ENCODE data around the gene PIP4P1. TPM values are rescaled to one million over a fixed set of nuclear protein-coding genes. Genes with fewer than 3 reads are reported as not detected.

The PIP4P1 gene
- polyA plus RNA-seq, 2 of the 4 experiments (the other 2 are of a cell fraction), result 30.4 to 35.8 TPM

DNA sequence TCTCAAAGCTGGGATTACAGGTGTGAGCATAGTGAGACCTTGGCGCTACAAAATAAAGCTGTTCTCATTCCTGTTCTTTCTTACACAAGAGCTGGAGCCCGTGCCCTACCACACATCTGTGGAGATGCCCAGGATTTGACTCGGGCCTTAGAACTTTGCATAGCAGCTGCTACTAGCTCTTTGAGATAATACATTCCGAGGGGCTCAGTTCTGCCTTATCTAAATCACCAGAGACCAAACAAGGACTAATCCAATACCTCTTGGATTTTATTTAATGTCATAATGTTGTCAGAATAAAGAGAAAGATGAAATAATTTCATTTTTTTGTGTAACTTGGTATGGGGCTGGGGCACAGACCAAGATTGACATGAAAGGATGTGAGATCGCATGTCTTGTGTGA is 15.5 kb upstream of the PIP4P1 start (continued):
- TF ChIP-seq PBX3 (IDR thresholded peaks at IDR 0.05) (no peak), JUN (IDR thresholded peaks at IDR 0.05) (no peak), MAX (IDR thresholded peaks at IDR 0.05) (no peak), ZFP36 (IDR thresholded peaks at IDR 0.05; ENCODE audit: borderline replicate concordance, partially characterized antibody) (no peak), JUNB (IDR thresholded peaks at IDR 0.05) (no peak), ZC3H11A (IDR thresholded peaks at IDR 0.05) (no peak), RNF2 (IDR thresholded peaks at IDR 0.05; ENCODE audit: borderline replicate concordance, low read depth) (no peak), RCOR1 (IDR thresholded peaks at IDR 0.05; ENCODE audit: low read depth, low read length) (no peak)

- H3K4me2 ChIP-seq, result peak overlapping the region; percentile 83; the same call in 2 of the 3 replicates
Observed at GRCh38 chr14:20472536-20473169, 11.4 kb upstream of the PIP4P1 start.

GRCh38 chr14:20470603-20470901 is 9.3 kb upstream of the PIP4P1 start:
- CTCF ChIA-PET, result no interaction called here
- FAIRE-seq (no peak), DNase-seq (ENCODE audit: low read depth in 1 of 2, low spot score in 1 of 2) (peak in 1 of 2 experiments; percentile 38), ATAC-seq (peak in 1 of 2 experiments; percentile 2; a peak in 2 of 6 replicates)
- Histone ChIP-seq H3K4me2 (peak overlapping the region; percentile 83), H3K4me3 (peak overlapping the region; percentile 72), H3K4me1 (peaks cover 27% of the 10 kb centered on the region), H3K27ac (peak overlapping the region; percentile 80 to 95), H3K9me3 (no peaks in the 10 kb centered on the region)
- POLR2A ChIA-PET, result interaction anchor here (1.0 to 2.4 kb wide), 7 partner anchors 8 to 214 kb away, joined by 3 to 38 read pairs (median 8); partner anchors contain the start of genes APEX1, OSGEP, PARP2 and PIP4P1
- TF ChIP-seq RFX5 (IDR thresholded peaks at IDR 0.05) (no peak), GATA3 (IDR thresholded peaks at IDR 0.05; ENCODE audit: borderline replicate concordance) (no peak), FOSL2 (IDR thresholded peaks at IDR 0.05) (no peak), FOSL2 (CRISPR knock-in tag; IDR thresholded peaks at IDR 0.05) (no peak), ZNF302 (CRISPR knock-in tag; IDR thresholded peaks at IDR 0.05) (no peak)
- 2% methylated on average over 2 of the region's 2 CpGs for whole genome bisulfite sequencing (ENCODE audit: missing lambda C conversion rate)

More at GRCh38 chr14:20472536-20473169, 11.4 kb upstream of the PIP4P1 start:
- Histone ChIP-seq H3K9me3 (no peaks in the 10 kb centered on the region), H3K4me3 (no peak overlapping the region), H3K4me1 (peaks cover 27% of the 10 kb centered on the region), H3K27ac (no peak overlapping the region)
- ChIA-PET CTCF (interaction anchor here (1.3 kb wide), 1 partner anchor 59 kb away, joined by 4 read pairs; the partner anchor contains the start of gene TEP1), POLR2A (interaction anchor here (0.6 kb wide), 1 partner anchor 11 kb away, joined by 3 read pairs; the partner anchor contains the start of gene PIP4P1)
- WGBS (ENCODE audit: missing lambda C conversion rate), result 59% methylated on average over 2 of the region's 2 CpGs
- no peak for DNase-seq (ENCODE audit: low read depth in 1 of 2, low spot score in 1 of 2)
- FAIRE-seq, result no peak
- ATAC-seq, result no peak
- no peak for TF ChIP-seq GATA3 (IDR thresholded peaks at IDR 0.05; ENCODE audit: borderline replicate concordance)
- TF ChIP-seq MAX (IDR thresholded peaks at IDR 0.05), result no peak
- TF ChIP-seq JUN (IDR thresholded peaks at IDR 0.05), result no peak
- no peak for TF ChIP-seq ZSCAN20 (CRISPR knock-in tag; IDR thresholded peaks at IDR 0.05)
- no peak for TF ChIP-seq FOSL2 (IDR thresholded peaks at IDR 0.05)
- TF ChIP-seq FOSL2 (CRISPR knock-in tag; IDR thresholded peaks at IDR 0.05), result no peak
- no peak for TF ChIP-seq MAFK (IDR thresholded peaks at IDR 0.05; ENCODE audit: partially characterized antibody)
- TF ChIP-seq RARB (CRISPR knock-in tag; IDR thresholded peaks at IDR 0.05), result no peak

GRCh38 chr14:20469890-20470602 is 8.8 kb upstream of the PIP4P1 start:
- peak; percentile 69 to 71 for DNase-seq (ENCODE audit: low read depth in 1 of 2, low spot score in 1 of 2)
- Histone ChIP-seq H3K9me3 (no peaks in the 10 kb centered on the region), H3K4me2 (peak overlapping the region; percentile 83), H3K4me3 (peak overlapping the region; percentile 72), H3K27ac (peak overlapping the region; percentile 80 to 95), H3K4me1 (peaks cover 27% of the 10 kb centered on the region)
- WGBS (ENCODE audit: missing lambda C conversion rate), result 3% methylated on average over 12 of the region's 12 CpGs
- peak; percentile 80 for ATAC-seq
- TF ChIP-seq ZSCAN20 (CRISPR knock-in tag; IDR thresholded peaks at IDR 0.05) (no peak), HDAC2 (IDR thresholded peaks at IDR 0.05) (no peak), MAX (IDR thresholded peaks at IDR 0.05) (peak; percentile 72; the same call in 1 of the 2 replicates), ELK1 (IDR thresholded peaks at IDR 0.05; ENCODE audit: low read depth, low read length) (no peak), FOSL2 (IDR thresholded peaks at IDR 0.05) (no peak), FOSL2 (CRISPR knock-in tag; IDR thresholded peaks at IDR 0.05) (no peak), E2F6 (IDR thresholded peaks at IDR 0.05; ENCODE audit: borderline replicate concordance, low read depth) (peak; percentile 52; the same call in 1 of the 2 replicates), CEBPB (IDR thresholded peaks at IDR 0.05) (peak; percentile 97 to 99)
- POLR2A ChIA-PET, result interaction anchor here (0.7 to 2.4 kb wide), 16 partner anchors 9 to 214 kb away, joined by 3 to 38 read pairs (median 4); partner anchors contain the start of genes APEX1, OSGEP, PARP2 and PIP4P1
- CTCF ChIA-PET, result interaction anchor here (0.6 to 1.2 kb wide), 6 partner anchors 9 to 140 kb away, joined by 3 to 6 read pairs (median 4); no protein-coding TSS in a partner anchor
- no peak for FAIRE-seq
